Dermis blood vessel endothelial cell (primary cell): ENCODE data around the gene CDC6. TPM values are rescaled to one million over a fixed set of nuclear protein-coding genes. Genes with fewer than 3 reads are reported as not detected.

ENCODE experiments used
- DNase-seq: peaks from one replicate; pipeline ENCODE4 v3.0.0; 2010
- total RNA-seq: library from RNA; depleted of rRNA; stranded (reverse); fragments of >200 nt; gene quantifications from 2 replicates; pipeline ENCODE4 v1.2.3, GENCODE V29; 2014

The CDC6 gene
- total RNA-seq, 1 donor from 2014 or later: 16.8 TPM

- DNase-seq: no peak
Measured at GRCh38 chr17:40312131-40312731, 24.6 kb downstream of the CDC6 start.

DNA sequence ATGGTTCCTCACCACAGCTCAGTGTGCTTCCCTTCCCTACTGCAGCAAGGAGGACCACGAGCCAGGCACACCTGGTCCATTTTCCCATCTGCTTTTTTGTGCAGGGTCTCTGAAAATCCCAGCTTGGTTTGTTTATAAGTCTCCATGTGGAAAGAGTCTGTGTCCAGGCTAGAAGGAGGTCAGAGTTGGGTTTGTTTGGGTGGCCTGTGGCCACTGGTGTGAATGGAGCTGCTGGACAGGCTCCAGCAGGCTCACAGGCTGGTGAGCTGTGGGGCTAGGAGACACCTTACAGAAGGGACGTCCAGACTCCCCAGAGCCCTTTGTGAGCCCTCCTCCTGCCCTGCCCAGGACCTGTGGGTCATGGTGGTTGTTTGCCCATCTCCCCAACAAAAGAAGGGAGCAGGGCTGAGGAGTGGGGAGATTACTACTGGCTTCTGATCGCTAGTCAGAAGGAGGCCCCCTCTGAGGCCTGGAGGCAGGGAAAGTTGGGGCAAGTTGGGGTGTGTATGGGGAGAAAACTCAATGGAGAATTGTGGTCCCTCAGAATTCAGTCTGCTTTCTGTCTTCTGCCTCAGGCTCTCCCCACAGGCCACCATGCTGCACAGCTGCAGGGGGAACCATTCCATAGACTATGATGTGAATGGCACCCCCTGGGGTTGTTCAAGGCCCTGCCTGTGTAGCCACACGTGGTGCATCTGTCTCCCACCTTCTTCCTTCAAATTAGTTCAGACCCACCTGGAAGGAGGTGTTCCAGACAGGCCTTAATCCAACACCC lies 25.4 kb downstream of the CDC6 start:
- no peak for DNase-seq

DNA sequence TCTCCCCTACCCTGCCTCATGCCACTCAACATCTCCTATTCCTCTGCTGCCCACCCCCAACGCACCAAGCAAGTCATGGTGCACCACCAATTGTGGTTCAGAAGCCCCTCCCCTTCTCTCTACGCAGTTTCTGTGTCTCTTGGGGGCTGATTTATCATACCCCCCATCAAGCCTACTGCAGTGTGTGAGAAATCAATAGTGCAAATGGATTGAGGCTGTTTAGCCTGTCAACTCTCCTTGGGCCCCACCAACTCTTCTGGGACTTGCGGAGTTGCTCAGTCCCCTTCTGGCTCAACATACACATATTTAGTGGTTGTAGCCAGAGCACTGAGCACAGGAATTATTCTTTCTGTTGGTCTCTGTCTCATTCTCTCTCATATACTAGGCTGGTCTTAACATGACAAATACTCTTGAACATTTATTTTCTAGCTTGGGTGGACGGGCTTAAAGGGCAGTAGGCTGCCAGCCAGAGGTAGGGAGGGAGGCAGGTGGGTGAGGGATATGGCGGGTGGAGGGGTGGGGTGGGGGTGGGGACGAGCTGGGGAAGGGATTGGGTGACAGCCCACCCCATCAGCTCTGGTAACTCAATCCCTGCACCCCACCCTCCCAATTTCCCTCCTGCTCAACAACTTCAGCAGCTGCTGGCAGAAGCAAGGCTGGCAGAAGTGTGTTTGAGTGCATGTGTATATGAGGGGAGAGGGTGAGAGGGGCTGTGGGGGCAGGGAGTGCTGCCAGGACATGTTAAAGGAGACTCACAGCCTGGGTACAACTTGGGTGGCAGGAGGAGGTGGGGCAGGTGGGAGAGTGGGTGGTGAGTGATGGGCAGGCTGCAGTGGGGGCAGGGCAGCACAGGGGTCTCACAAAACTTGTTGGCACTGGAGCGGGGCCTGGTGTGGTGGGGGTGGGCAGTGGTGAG lies 26.2 kb downstream of the CDC6 start:
- DNase-seq: no peak

GRCh38 chr17:40314584-40314956 lies 26.9 kb downstream of the CDC6 start:
- DNase-seq: peak; percentile 97

DNA sequence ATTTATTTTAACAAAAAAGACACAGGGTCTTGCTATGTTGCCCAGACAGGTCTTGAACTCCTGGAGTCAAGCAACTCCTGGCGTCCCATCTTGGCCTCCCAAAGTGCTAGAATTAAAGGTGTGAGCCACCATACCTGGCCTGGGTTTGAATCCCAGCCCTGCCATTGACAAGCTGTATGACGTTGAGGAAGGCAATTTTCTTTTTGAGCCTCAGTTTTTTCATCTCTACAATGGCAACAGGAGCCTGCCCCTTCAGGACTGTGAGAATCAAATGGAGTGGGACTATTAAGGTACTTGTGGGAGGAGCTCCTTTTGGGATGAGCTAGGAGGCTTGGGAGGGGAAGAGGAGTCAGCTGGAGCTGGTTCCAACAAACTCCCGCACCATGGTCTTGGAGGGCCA lies 27.5 kb downstream of the CDC6 start:
- DNase-seq: no peak

GRCh38 chr17:40315678-40316570 lies 28.2 kb downstream of the CDC6 start:
- no peak for DNase-seq

DNA sequence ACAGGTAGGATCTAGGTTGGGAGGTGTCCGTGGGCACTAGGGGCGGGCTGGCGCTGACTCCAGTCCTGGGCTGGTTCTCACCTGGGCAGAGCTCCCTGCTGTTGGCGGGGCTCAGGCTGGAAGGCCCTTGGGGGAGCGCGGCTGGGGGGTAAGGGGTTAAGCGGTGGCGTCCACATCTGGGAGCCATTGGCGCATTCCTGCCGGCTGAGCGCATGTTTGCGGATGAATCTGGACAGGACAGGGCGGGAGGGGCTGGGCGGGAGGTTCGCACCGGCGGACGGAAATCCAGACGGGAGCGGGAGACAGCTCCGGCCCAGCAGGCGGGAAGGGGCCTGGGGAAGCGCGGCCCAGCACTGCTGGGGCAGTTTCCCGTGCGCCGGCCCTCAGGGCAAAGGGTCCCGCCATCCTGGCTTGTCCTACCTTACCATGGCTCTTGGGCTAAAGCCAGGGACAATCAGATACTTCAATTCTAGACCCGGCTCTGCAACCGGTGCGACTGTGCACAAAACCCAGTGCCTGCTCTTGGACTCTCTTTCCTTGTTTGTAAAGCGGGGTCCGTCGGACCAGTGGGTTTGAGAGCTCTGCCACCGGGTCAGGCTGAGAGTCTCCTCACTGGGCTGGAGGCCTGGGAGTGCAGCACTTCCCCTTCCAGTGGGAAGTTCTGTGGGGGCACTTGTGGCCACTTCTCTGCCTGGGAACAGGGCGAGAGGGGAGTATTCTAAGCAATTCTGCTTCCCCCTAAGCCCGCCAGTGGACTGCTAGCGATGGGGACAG lies 29.1 kb downstream of the CDC6 start:
- DNase-seq: peak; percentile 72

- peak; percentile 79 for DNase-seq
Measured at GRCh38 chr17:40317345-40317873, 29.7 kb downstream of the CDC6 start.

GRCh38 chr17:40317880-40318829 lies 30.5 kb downstream of the CDC6 start:
- DNase-seq: peak; percentile 97

DNA sequence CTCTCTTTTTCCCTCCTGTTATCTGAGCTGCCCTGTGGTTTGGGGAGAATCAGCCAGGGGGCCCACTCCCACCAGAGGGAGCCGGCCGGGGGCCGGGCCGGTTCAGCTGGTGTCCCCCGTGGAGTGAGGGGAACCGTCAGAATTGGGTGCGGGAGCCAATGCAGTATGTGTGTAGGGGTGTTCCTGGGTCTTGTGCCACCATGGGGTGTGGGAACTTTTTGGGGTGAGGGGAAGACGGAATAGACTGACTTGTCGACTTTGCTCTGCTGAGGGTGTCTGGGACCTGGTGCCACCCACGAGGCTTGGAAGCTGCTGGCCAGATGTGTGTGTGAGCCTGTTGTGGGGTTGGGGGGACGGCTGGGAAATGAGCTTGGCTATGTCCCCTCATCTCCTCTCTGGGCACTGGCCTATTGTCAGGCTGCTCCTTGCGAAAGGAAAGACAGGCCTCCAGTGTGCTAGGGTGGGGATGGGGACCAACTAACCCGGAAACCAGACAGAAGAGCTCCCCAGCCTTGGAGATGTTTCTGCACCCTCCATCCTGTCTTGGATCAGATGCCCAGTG lies 31.2 kb downstream of the CDC6 start:
- DNase-seq: peak; percentile 21

- DNase-seq: peak; percentile 25
Measured at GRCh38 chr17:40319651-40320540, 32.2 kb downstream of the CDC6 start.

DNA sequence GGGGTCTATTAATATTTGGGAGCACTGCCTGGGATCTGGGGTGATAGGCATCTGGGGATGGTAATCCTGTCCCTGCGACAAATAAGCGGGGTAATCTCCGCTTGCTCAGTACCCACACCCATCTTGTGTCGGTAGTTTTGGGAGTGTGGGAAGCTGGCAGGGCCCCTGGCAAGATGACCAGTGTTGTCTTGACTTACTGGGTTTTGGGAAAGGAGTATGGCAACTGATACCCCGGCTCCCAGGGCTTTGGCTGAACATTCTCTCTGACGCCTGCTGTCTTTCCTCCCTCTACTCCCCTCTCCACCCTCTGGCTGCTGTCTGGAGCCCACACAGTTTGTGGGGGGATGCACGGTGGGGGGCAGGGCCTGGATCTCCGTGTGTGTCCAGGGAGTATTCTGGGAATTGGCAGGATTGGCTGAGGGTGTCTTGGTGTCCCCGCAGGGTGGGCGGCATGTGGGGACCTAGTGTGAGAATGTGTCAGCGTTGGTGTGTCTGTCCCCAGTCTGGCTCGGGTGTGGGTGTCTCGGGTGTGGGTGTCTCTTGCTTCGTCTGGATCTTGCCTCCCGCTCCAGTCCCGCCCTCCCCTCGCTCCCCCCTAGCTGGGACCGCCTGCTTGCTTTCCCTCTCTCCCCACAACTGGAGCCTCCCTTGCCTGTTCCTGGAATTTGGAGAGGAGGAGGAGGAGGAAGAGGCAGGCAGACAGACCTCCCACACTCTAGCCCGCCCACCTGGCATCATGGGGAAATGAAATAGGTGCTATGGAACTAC lies 33.3 kb downstream of the CDC6 start:
- peak; percentile 23 for DNase-seq

DNA sequence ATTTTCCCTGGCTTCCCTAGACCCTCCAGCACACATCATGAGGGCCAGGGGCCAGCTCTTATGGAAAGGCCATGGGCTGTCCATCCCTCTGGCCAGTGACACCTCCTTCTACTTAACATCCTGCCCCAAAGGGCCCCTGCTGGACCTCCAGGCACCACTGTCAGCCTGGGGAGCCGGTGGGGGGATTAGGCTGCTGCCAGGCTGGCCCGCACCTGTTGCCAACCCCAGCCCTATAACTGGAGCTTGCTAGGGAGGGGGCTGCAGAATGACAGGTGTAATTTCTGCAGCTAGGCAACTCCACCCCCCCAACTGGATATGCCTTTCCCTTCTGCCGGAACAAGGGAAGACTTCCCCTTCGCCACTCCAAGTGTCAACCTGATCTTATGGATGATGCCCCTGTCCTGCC lies 33.8 kb downstream of the CDC6 start:
- no peak for DNase-seq

DNA sequence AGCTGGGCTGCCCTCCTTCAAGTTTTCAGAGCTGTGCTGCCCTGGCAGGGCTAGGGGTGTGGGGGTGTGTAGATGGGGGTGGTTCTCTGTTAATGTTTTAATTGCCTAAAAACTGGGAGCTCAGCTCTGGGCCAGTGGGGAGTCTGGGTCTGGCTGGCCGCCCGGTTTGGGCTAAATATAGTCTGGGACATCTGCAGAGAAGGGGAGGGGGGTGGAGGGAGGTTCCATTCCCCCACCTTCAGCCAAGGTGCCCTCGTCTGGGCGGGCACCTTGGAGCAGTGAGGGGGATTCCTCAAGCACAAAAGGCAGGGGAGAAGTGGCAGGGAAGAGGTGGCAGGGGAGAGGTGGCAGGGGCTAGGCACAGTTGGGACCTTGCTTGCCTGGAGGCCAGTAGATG lies 34.3 kb downstream of the CDC6 start:
- peak; percentile 32 for DNase-seq

DNA sequence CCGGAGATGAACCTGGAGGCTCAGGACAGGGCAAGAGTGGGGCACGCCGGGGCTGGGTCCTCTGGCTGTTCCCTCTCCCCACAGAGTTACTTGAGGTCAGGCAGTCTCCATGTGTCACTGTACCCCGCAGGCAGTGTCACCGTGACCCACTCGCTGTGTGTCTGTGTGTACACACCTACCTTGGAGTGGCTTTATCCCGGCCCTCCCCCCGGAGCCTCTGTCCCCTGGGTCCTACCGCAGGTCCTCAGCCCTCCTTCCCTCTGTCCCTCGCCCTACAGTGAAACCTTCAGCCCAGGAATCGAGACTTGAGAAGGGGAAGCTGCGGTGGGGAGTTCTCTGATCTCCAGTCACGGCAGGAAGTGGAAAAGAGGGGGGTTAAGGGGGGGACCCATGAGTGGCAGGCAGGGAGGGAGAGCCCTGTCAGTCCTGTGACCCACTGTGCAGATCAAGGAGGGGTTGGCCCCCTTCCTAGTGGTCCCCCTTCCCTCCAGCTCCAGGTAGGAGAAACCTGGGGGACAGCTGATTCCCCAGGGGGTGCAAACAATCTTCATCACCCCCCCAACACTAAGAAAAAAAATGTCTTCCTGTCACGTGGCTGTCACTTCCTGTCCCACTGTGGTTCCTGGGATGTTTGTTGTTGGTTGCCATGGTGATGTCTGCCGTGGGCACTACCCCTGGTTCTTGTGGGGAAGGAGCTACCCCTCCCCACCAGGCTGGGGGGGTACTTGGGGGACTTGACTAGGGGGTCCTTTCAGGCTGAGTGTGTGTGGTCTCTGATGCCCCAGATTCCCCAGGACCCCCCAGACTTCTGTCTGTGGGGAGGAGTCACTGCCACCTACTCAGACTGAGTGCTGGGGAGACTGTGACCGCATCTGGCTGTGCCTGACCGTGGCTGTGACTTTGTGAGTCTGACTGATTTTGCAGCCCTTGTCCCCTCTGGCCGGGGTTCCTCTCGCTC lies 35.0 kb downstream of the CDC6 start:
- DNase-seq: peak; percentile 96
